Measurements from ENCODE around the gene LRP5.

DNA sequence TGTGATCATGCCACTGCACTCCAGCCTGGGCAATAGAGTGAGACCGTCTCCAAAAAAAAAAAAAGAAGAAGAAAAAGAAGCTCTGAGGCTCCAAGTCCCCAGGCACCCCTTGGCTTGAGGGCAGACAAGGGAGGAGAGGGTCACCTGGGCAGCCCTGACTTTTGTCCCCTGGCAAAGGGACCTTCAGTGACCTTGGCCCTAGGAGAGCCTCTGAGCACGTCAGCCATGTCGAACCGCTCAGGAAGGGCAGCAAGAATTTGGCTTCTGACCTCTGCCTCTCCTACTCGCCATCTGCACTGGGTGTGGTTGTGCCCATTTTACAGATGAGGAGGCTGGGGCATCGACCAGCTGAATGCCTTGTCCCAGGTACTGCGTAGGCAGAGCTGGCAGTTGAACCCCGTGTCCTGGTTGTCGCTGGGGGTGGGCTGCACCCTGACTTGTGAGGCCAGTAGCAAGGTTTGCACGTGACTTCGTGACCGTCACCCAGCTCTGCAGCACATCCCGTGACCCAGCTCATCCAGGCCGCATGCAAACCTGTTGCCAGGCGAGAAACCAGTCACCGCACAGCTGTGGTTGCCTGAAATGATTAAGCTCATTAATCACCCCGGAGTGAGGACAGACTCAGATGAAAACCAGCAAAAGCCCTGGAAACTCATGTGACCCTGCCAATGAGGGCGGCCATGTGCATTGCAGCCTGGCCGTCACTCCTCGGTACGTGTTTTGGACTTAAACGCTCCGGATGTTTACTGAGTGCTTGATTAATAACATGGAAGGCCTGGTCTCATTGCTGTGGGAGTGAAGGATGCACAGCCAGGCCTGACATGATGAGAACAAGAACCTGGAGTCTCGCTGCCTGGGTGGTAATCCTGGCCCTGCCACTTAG lies 100.4 kb downstream of the LRP5 start:
- TF ChIP-seq CTCF (optimal IDR thresholded peaks at IDR 0.05 in 1 of 3, IDR thresholded peaks at IDR 0.05 in 1 of 3, conservative IDR thresholded peaks at IDR 0.05 in 1 of 3; ENCODE audit: extremely low read depth in 1 of 3, insufficient read depth in 2 of 3, low read length in 3 of 3) (no peak), EZH2 (IDR thresholded peaks at IDR 0.05; ENCODE audit: low read length) (no peak)

Data from keratinocyte (primary cell).